Stimulated activated CD4-positive, alpha-beta T cell treated with anti-CD3 and anti-CD28 coated beads, Interleukin-1b, Interleukin-23, amount 100 ng/mL, for 24 hours (primary cell): ENCODE results near the gene MOGAT1.
"Not testable (repeated sequence)": the region's sequence is repeated elsewhere in the genome, so short reads cannot be mapped to it uniquely, and the experiment has no call there.

Experiments
- DNase-seq, 4 experiments: peaks; one replicate each; pipeline ENCODE4 v3.0.0-alpha.2; 2020; ENCODE audit warnings: low read depth in 4 of 4, low spot score in 1 of 4

Gene MOGAT1

GRCh38 chr2:222738809-222739208 is 67.4 kb downstream of the MOGAT1 start:
- no peak for DNase-seq

- no peak for DNase-seq
Measured at GRCh38 chr2:222739939-222740338, 68.5 kb downstream of the MOGAT1 start.

GRCh38 chr2:222743251-222743812 is 71.9 kb downstream of the MOGAT1 start:
- DNase-seq: no peak

GRCh38 chr2:222745836-222746559 is 74.5 kb downstream of the MOGAT1 start:
- DNase-seq: no peak

GRCh38 chr2:222747526-222748160 is 76.2 kb downstream of the MOGAT1 start:
- DNase-seq: no peak

- no peak for DNase-seq
Measured at GRCh38 chr2:222750533-222750932, 79.1 kb downstream of the MOGAT1 start.

- no peak for DNase-seq
Measured at GRCh38 chr2:222751238-222751637, 79.8 kb downstream of the MOGAT1 start.

GRCh38 chr2:222751821-222752719 is 80.6 kb downstream of the MOGAT1 start:
- DNase-seq: no peak

GRCh38 chr2:222752746-222753145 is 81.3 kb downstream of the MOGAT1 start:
- no peak for DNase-seq

- no peak for DNase-seq
Measured at GRCh38 chr2:222753251-222753824, 81.9 kb downstream of the MOGAT1 start.

- DNase-seq: no peak
Measured at GRCh38 chr2:222754324-222754930, 83.0 kb downstream of the MOGAT1 start.

GRCh38 chr2:222755593-222755992 is 84.1 kb downstream of the MOGAT1 start:
- DNase-seq: not testable (repeated sequence)

- no peak for DNase-seq
Measured at GRCh38 chr2:222756362-222756831, 84.9 kb downstream of the MOGAT1 start.

GRCh38 chr2:222756951-222757650 is 85.6 kb downstream of the MOGAT1 start:
- DNase-seq: no peak
